SK-N-SH (cell line): Measurements from ENCODE around the gene NR2F6. TPM values are rescaled to one million over a fixed set of nuclear protein-coding genes. Genes with fewer than 3 reads are reported as not detected.

Experiments
- CTCF ChIA-PET: fragments of 300-600, 350-600 bp; formaldehyde crosslinking; extraction: SDS; loops from one replicate; lab custom pipeline; 2021; lab: Yijun Ruan, JAX
- POLR2A ChIA-PET: fragments of 350-600 bp; sonication (Branson Sonifier 250); formaldehyde crosslinking; extraction: SDS; loops from one replicate; lab custom pipeline; 2020; ENCODE audit warnings: antibody characterized with exemption, inconsistent platforms; lab: Yijun Ruan, JAX
- DNase-seq: peaks from one replicate; pipeline ENCODE4 v3.0.0; 2012
- H2AFZ ChIP-seq: fragments of 200-600 bp; sonication (generic); 2 replicates; pipeline ENCODE4 v1.8.1; 2016; ENCODE audit warnings: antibody characterized with exemption, mild to moderate bottlenecking, low read depth
- H3F3A ChIP-seq: fragments of 200-600 bp; sonication (generic); replicated peaks from 2 replicates; pipeline ENCODE3; 2016; ENCODE audit warnings: antibody characterized with exemption, mild to moderate bottlenecking; ENCODE audit not compliant: insufficient read depth
- H3K27ac ChIP-seq, 2 experiments: fragments of 200-500 bp in 1 of 2; fragments of 200-600 bp in 1 of 2; sonication (Bioruptor generic) in 1 of 2; sonication (generic), shearing (Covaris generic) in 1 of 2; 2 replicates each; pipeline versions ENCODE4 v1.5.1 to v1.6.1; 2014 to 2016; ENCODE audit warnings: low read depth in 2 of 2, inconsistent platforms in 1 of 2, low read length in 1 of 2, mild to moderate bottlenecking in 1 of 2, mixed read lengths in 1 of 2
- H3K27me3 ChIP-seq: fragments of 200-600 bp; sonication (generic), shearing (Covaris generic); 2 replicates; pipeline ENCODE4 v1.6.1; 2016; ENCODE audit warnings: mixed run types; ENCODE audit not compliant: insufficient read depth
- H3K36me3 ChIP-seq, 2 experiments: fragments of 200-500 bp in 1 of 2; fragments of 200-600 bp in 1 of 2; sonication (Bioruptor generic) in 1 of 2; sonication (generic) in 1 of 2; replicated peaks in 1 of 2; 2 replicates each; pipeline versions ENCODE3 to v1.5.1; 2014 to 2016; ENCODE audit warnings: low read length in 1 of 2, mild to moderate bottlenecking in 1 of 2; ENCODE audit not compliant: insufficient read depth in 2 of 2, control insufficient read depth in 1 of 2
- H3K4me1 ChIP-seq, 2 experiments: fragments of 200-500 bp in 1 of 2; fragments of 200-600 bp in 1 of 2; sonication (Bioruptor generic) in 1 of 2; sonication (generic), shearing (Covaris generic) in 1 of 2; 2 replicates each; pipeline versions ENCODE4 v1.5.1 to v1.6.1; 2014 to 2016; ENCODE audit warnings: low read depth in 1 of 2, low read length in 1 of 2, mixed run types in 1 of 2; ENCODE audit not compliant: insufficient read depth in 2 of 2, control insufficient read depth in 1 of 2
- H3K4me2 ChIP-seq: fragments of 200-600 bp; sonication (generic), shearing (Covaris generic); 2 replicates; pipeline ENCODE4 v1.6.1; 2017; ENCODE audit warnings: mixed run types
- H3K4me3 ChIP-seq, 2 experiments: fragments of 200-500 bp in 1 of 2; fragments of 200-600 bp in 1 of 2; sonication (Bioruptor generic) in 1 of 2; sonication (generic), shearing (Covaris generic) in 1 of 2; 2 replicates each; pipeline versions ENCODE4 v1.5.1 to v1.8.1; 2014 to 2016; ENCODE audit warnings: low read depth in 2 of 2, inconsistent platforms in 1 of 2, low read length in 1 of 2, mild to moderate bottlenecking in 1 of 2, mixed read lengths in 1 of 2, moderate library complexity in 1 of 2
- H3K79me2 ChIP-seq: fragments of 200-600 bp; sonication (generic); 2 replicates; pipeline ENCODE4 v1.8.1; 2017; ENCODE audit warnings: mild to moderate bottlenecking; ENCODE audit not compliant: insufficient read depth
- H3K9ac ChIP-seq: fragments of 200-600 bp; sonication (generic); 2 replicates; pipeline ENCODE4 v1.6.1; 2017; ENCODE audit warnings: mixed run types
- H3K9me2 ChIP-seq: fragments of 200-600 bp; sonication (generic); 2 replicates; pipeline ENCODE4 v1.6.1; 2017; ENCODE audit warnings: mixed run types
- H3K9me3 ChIP-seq: fragments of 200-600 bp; sonication (generic); 2 replicates; pipeline ENCODE4 v1.6.1; 2017; ENCODE audit warnings: mixed run types, mild to moderate bottlenecking, moderate library complexity
- H4K20me1 ChIP-seq: fragments of 200-600 bp; sonication (generic); 2 replicates; pipeline ENCODE4 v1.6.1; 2017; ENCODE audit warnings: mild to moderate bottlenecking, mixed run types; ENCODE audit not compliant: insufficient read depth
- EP300 ChIP-seq, 2 experiments: IDR thresholded peaks; 2 replicates each; pipeline versions ENCODE4 v1.4.0 to v1.6.1; 2012; ENCODE audit warnings: borderline replicate concordance in 1 of 2, low read depth in 1 of 2, low read length in 1 of 2
- EZH2phosphoT487 ChIP-seq: fragments of 200-600 bp; sonication (generic); IDR thresholded peaks from 2 replicates; pipeline ENCODE4 v1.6.1; 2017; ENCODE audit warnings: low read depth, mixed run types, mild to moderate bottlenecking, antibody characterized with exemption, moderate library complexity, borderline replicate concordance
- FOSL2 ChIP-seq: IDR thresholded peaks from 2 replicates; pipeline ENCODE4 v1.4.0; 2012; ENCODE audit warnings: low read depth, mild to moderate bottlenecking, moderate library complexity, borderline replicate concordance
- FOXJ3 ChIP-seq: sonication (generic); formaldehyde crosslinking; IDR thresholded peaks from 2 replicates; pipeline ENCODE4 v1.5.1; 2020; ENCODE audit warnings: mild to moderate bottlenecking, missing genetic modification reagents
- MXI1 ChIP-seq: IDR thresholded peaks from 2 replicates; pipeline ENCODE4 v1.6.1; 2012; ENCODE audit warnings: mild to moderate bottlenecking, low read depth, low read length, improper control_type of control experiment
- NRF1 ChIP-seq: IDR thresholded peaks from 2 replicates; pipeline ENCODE4 v1.6.1; 2012; ENCODE audit warnings: low read depth, mild to moderate bottlenecking, low read length
- POLR2AphosphoS5 ChIP-seq: IDR thresholded peaks from 2 replicates; pipeline ENCODE4 v1.6.1; 2012; ENCODE audit warnings: low read depth, low read length
- RAD21 ChIP-seq: IDR thresholded peaks from 2 replicates; pipeline ENCODE4 v1.6.1; 2012; ENCODE audit warnings: mild to moderate bottlenecking, low read length
- RCOR1 ChIP-seq: fragments of 150-350 bp; IDR thresholded peaks from 2 replicates; pipeline ENCODE4 v1.6.1; 2017; ENCODE audit warnings: antibody characterized with exemption, low read length
- RFX5 ChIP-seq: IDR thresholded peaks from 2 replicates; pipeline ENCODE4 v1.6.1; 2012; ENCODE audit warnings: mild to moderate bottlenecking, improper control_type of control experiment, low read length
- SMC3 ChIP-seq: IDR thresholded peaks from 2 replicates; pipeline ENCODE4 v1.6.1; 2012; ENCODE audit warnings: low read depth, low read length, improper control_type of control experiment
- TAF1 ChIP-seq: IDR thresholded peaks from 2 replicates; pipeline ENCODE4 v1.6.1; 2012; ENCODE audit warnings: low read depth, mild to moderate bottlenecking, low read length, moderate library complexity, borderline replicate concordance
- TEAD4 ChIP-seq: IDR thresholded peaks from 2 replicates; pipeline ENCODE4 v1.4.0; 2012; ENCODE audit warnings: mild to moderate bottlenecking, borderline replicate concordance; ENCODE audit not compliant: insufficient read depth
- YY1 ChIP-seq: IDR thresholded peaks from 2 replicates; pipeline ENCODE4 v1.4.0; 2012; ENCODE audit warnings: low read depth, mild to moderate bottlenecking
- WGBS: methylation state at CpG from one replicate; pipeline ENCODE4 v1.1.6; 2017; ENCODE audit warnings: low lambda C conversion rate; 5-methylcytosine and 5-hydroxymethylcytosine counted together
- polyA plus RNA-seq, 3 experiments: library from polyadenylated mRNA; depleted of rRNA; stranded (reverse); fragments of >200 nt; gene quantifications; 2 replicates each; pipeline ENCODE4 v1.2.3, GENCODE V29; 2012
- TF ChIP-seq, protein P1 (sequence below): IDR thresholded peaks from 2 replicates; pipeline ENCODE4; 2012
- TF ChIP-seq, protein P2 (sequence below): fragments of 150-350 bp; IDR thresholded peaks from 2 replicates; pipeline ENCODE4 v1.6.1; 2017; ENCODE audit warnings: antibody characterized with exemption, low read length, low read depth, borderline replicate concordance
- TF ChIP-seq, protein P3 (sequence below): IDR thresholded peaks from 2 replicates; pipeline ENCODE4 v1.6.1; 2012; ENCODE audit warnings: mild to moderate bottlenecking, low read depth, low read length, moderate library complexity

NR2F6 gene
- polyA plus RNA-seq, 1 of the 3 experiments (the other 2 are of a cell fraction), result 37.3 TPM

DNA sequence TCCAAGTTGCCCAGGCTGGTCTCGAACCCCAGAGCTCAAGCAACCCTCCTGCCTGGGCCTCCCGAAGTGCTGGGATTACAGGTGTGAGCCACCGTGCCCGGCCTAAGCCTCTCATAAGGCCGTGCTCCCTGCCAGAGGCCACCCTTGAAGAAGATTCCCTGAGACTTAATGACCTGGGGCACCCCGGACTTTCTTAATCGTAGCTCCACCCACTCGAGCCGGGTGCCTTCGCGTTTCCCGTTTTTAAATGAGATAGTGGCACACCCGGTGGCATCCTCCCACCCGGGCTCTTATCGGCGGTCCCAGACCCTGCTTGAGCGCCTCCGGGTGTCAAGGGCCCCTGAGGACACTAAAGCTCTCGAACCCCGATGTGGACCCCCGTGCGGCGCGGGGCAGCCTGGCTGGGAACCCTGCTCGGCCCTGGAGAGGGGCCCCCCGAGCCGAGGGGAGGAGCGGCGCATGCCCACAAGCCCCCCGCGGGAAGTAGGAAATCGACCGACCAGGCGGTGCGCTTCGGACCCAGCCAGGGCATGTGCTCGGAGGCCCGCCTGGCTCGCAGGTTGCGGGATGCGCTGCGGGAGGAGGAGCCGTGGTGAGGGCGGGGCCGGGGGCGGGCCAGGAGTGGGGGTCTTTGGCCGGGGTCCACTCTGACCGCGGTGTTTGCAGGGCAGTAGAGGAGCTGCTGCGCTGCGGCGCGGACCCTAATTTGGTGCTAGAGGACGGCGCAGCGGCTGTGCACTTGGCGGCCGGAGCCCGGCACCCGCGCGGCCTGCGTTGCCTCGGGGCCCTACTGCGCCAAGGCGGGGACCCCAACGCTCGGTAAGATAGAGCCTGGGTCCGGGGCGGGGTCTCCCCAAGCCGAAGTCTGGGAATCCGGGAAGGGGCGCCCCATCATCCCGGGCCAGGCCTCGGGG is 35.9 kb upstream of the NR2F6 start, which contains the start of gene ANKLE1 (continued):
- no peak for TF ChIP-seq RFX5
- TF ChIP-seq, all 33 proteins: peak for 4

DNA sequence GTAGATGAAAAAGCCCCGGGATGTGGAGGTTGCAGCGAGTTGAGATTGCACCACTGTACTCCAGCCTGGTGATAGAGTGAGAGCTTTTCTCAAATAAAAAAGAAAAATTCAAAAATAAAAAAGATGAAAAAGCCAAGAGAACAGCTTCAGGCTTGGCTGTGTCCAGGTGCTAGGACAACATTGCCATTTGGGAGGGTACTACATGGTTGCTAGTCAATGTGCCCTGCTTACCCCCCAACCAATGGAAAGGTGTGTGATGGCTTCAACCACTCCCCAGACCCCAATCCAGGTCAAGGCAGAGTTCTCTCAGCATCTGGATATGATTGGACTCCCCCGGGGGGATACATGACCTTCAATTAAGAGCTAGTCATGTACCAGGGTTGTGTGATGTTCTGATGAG is 33.7 kb upstream of the NR2F6 start:
- POLR2A ChIA-PET, result interaction anchor here (1.2 to 3.5 kb wide), 3 partner anchors 12 to 64 kb away, joined by 3 to 16 read pairs (median 4); partner anchors contain the start of genes BABAM1 and USE1
- TF ChIP-seq FOSL2, result no peak
- no peak for TF ChIP-seq MXI1
- TF ChIP-seq, protein P1, sequence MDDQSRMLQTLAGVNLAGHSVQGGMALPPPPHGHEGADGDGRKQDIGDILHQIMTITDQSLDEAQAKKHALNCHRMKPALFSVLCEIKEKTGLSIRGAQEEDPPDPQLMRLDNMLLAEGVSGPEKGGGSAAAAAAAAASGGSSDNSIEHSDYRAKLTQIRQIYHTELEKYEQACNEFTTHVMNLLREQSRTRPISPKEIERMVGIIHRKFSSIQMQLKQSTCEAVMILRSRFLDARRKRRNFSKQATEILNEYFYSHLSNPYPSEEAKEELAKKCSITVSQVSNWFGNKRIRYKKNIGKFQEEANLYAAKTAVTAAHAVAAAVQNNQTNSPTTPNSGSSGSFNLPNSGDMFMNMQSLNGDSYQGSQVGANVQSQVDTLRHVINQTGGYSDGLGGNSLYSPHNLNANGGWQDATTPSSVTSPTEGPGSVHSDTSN, result no peak
- TF ChIP-seq RAD21, result no peak
- no peak for TF ChIP-seq SMC3
- no peak for TF ChIP-seq POLR2AphosphoS5
- TF ChIP-seq TAF1, result no peak
- no peak for TF ChIP-seq YY1
- TF ChIP-seq EZH2phosphoT487, result no peak
- TF ChIP-seq FOXJ3 (CRISPR knock-in tag), result no peak
- TF ChIP-seq, protein P2, sequence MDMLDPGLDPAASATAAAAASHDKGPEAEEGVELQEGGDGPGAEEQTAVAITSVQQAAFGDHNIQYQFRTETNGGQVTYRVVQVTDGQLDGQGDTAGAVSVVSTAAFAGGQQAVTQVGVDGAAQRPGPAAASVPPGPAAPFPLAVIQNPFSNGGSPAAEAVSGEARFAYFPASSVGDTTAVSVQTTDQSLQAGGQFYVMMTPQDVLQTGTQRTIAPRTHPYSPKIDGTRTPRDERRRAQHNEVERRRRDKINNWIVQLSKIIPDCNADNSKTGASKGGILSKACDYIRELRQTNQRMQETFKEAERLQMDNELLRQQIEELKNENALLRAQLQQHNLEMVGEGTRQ, result no peak
- no peak for TF ChIP-seq TEAD4
- TF ChIP-seq NRF1, result no peak
- TF ChIP-seq, protein P3, sequence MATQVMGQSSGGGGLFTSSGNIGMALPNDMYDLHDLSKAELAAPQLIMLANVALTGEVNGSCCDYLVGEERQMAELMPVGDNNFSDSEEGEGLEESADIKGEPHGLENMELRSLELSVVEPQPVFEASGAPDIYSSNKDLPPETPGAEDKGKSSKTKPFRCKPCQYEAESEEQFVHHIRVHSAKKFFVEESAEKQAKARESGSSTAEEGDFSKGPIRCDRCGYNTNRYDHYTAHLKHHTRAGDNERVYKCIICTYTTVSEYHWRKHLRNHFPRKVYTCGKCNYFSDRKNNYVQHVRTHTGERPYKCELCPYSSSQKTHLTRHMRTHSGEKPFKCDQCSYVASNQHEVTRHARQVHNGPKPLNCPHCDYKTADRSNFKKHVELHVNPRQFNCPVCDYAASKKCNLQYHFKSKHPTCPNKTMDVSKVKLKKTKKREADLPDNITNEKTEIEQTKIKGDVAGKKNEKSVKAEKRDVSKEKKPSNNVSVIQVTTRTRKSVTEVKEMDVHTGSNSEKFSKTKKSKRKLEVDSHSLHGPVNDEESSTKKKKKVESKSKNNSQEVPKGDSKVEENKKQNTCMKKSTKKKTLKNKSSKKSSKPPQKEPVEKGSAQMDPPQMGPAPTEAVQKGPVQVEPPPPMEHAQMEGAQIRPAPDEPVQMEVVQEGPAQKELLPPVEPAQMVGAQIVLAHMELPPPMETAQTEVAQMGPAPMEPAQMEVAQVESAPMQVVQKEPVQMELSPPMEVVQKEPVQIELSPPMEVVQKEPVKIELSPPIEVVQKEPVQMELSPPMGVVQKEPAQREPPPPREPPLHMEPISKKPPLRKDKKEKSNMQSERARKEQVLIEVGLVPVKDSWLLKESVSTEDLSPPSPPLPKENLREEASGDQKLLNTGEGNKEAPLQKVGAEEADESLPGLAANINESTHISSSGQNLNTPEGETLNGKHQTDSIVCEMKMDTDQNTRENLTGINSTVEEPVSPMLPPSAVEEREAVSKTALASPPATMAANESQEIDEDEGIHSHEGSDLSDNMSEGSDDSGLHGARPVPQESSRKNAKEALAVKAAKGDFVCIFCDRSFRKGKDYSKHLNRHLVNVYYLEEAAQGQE, result no peak
- TF ChIP-seq EP300 (IDR thresholded peaks at IDR 0.05; ENCODE audit: borderline replicate concordance in 1 of 2, low read depth in 1 of 2, low read length in 1 of 2), result no peak
- no peak for TF ChIP-seq RCOR1
- 65% methylated on average over 3 of the region's 3 CpGs for WGBS

More for the DNA sequence above, 33.7 kb upstream of the NR2F6 start:
- H3K36me3 ChIP-seq, result peaks cover 8 to 13% of the 10 kb centered on the region in 2 experiments
- H3F3A ChIP-seq, result peaks cover 19% of the 10 kb centered on the region
- H3K9me3 ChIP-seq, result no peaks in the 10 kb centered on the region
- no peaks in the 10 kb centered on the region for H3K79me2 ChIP-seq
- H3K4me1 ChIP-seq, result peaks cover 0 to 2% of the 10 kb centered on the region in 2 experiments; a peak in 1 of 4 replicates
- H2AFZ ChIP-seq, result no peak overlapping the region
- H3K27ac ChIP-seq, result no peak overlapping the region
- H4K20me1 ChIP-seq, result no peaks in the 10 kb centered on the region
- H3K4me2 ChIP-seq, result no peak overlapping the region
- H3K9ac ChIP-seq, result no peak overlapping the region
- no peaks in the 10 kb centered on the region for H3K27me3 ChIP-seq
- no peak overlapping the region for H3K4me3 ChIP-seq
- peak; percentile 51 for DNase-seq
- CTCF ChIA-PET, result interaction anchor here (0.6 to 3.0 kb wide), 3 partner anchors 12 to 73 kb away, joined by 3 to 11 read pairs (median 4); partner anchors contain the start of gene BABAM1
- H3K9me2 ChIP-seq, result no peaks in the 10 kb centered on the region
